ENCODE results near the gene GFRA1. TPM values are rescaled to one million over a fixed set of nuclear protein-coding genes. Genes with fewer than 3 reads are reported as not detected.

GFRA1 gene
- polyA plus RNA-seq, 3 donors = not detected

GRCh38 chr10:116027355-116027754, 245.7 kb downstream of the GFRA1 start:
- 80% methylated on average over 1 of the region's 6 CpGs for WGBS (ENCODE audit: insufficient coverage)
- Mint-ChIP-seq H3K27me3 (ENCODE audit: low read depth in 3 of 3) (no peaks in the 10 kb centered on the region), H3K27ac (no peak overlapping the region), H3K4me1 (no peaks in the 10 kb centered on the region), H3K36me3 (no peaks in the 10 kb centered on the region), H3K4me3 (no peak overlapping the region), H3K9me3 (peaks cover 0 to 16% (median 6%) of the 10 kb centered on the region in 7 donors)
- no peaks in the 10 kb centered on the region for H3K36me3 ChIP-seq (replicated peaks in 1 of 2; ENCODE audit: control insufficient read depth in 1 of 2, insufficient read depth in 2 of 2, low read length in 2 of 2)
- no peaks in the 10 kb centered on the region for H3K79me2 ChIP-seq (ENCODE audit: insufficient read depth, low read length)
- TF ChIP-seq CTCF (IDR thresholded peaks at IDR 0.05) = no peak
- H4K20me1 ChIP-seq (ENCODE audit: insufficient read depth, low read length) = no peaks in the 10 kb centered on the region
- H2AFZ ChIP-seq (ENCODE audit: insufficient read depth, low read depth, low read length, poor library complexity, severe bottlenecking) = no peak overlapping the region
- no peak overlapping the region for H3K4me3 ChIP-seq (replicated peaks in 1 of 3; ENCODE audit: low read depth in 2 of 3, low read length in 3 of 3)
- no peak overlapping the region for H3K4me2 ChIP-seq (replicated peaks; ENCODE audit: extremely low read depth, low read length, poor library complexity, severe bottlenecking)
- peaks cover 0 to 8% of the 10 kb centered on the region in 2 donors for H3K9me3 ChIP-seq (replicated peaks in 1 of 2; ENCODE audit: control insufficient read depth in 1 of 2, insufficient read depth in 1 of 2, low read length in 2 of 2)
- H3K9ac ChIP-seq (ENCODE audit: insufficient read depth, low read length, poor library complexity, severe bottlenecking) = no peak overlapping the region
- intact Hi-C loops (cut with micrococcal nuclease) = no loop called here
- DNase-seq = no peak
- no peaks in the 10 kb centered on the region for H3K27me3 ChIP-seq (ENCODE audit: control insufficient read depth in 2 of 2, insufficient read depth in 2 of 2, low read length in 2 of 2)
- H3K4me1 ChIP-seq (ENCODE audit: control insufficient read depth in 1 of 2, insufficient read depth in 2 of 2, low read length in 2 of 2) = no peaks in the 10 kb centered on the region
- no peak overlapping the region for H3K27ac ChIP-seq (ENCODE audit: low read depth in 1 of 2, low read length in 2 of 2)

GRCh38 chr10:116026725-116027124, 246.3 kb downstream of the GFRA1 start:
- H3K36me3 Mint-ChIP-seq = no peaks in the 10 kb centered on the region
- WGBS (ENCODE audit: insufficient coverage) = 83% methylated on average over 4 of the region's 6 CpGs
- intact Hi-C loops (cut with micrococcal nuclease) = no loop called here

More at GRCh38 chr10:116026725-116027124, 246.3 kb downstream of the GFRA1 start:
- no peaks in the 10 kb centered on the region for H3K27me3 Mint-ChIP-seq (ENCODE audit: low read depth in 3 of 3)
- H2AFZ ChIP-seq (ENCODE audit: insufficient read depth, low read depth, low read length, poor library complexity, severe bottlenecking) = no peak overlapping the region
- no peak overlapping the region for H3K4me3 Mint-ChIP-seq
- H3K4me2 ChIP-seq (replicated peaks; ENCODE audit: extremely low read depth, low read length, poor library complexity, severe bottlenecking) = no peak overlapping the region
- no peaks in the 10 kb centered on the region for H4K20me1 ChIP-seq (ENCODE audit: insufficient read depth, low read length)
- no peaks in the 10 kb centered on the region for H3K4me1 Mint-ChIP-seq
- H3K4me3 ChIP-seq (replicated peaks in 1 of 3; ENCODE audit: low read depth in 2 of 3, low read length in 3 of 3) = no peak overlapping the region
- no peak for TF ChIP-seq CTCF (IDR thresholded peaks at IDR 0.05)
- no peaks in the 10 kb centered on the region for H3K79me2 ChIP-seq (ENCODE audit: insufficient read depth, low read length)
- H3K9me3 ChIP-seq (replicated peaks in 1 of 2; ENCODE audit: control insufficient read depth in 1 of 2, insufficient read depth in 1 of 2, low read length in 2 of 2) = peaks cover 0 to 8% of the 10 kb centered on the region in 2 donors
- H3K9me3 Mint-ChIP-seq = peaks cover 0 to 13% (median 2%) of the 10 kb centered on the region in 7 donors
- H3K27ac ChIP-seq (ENCODE audit: low read depth in 1 of 2, low read length in 2 of 2) = no peak overlapping the region
- H3K36me3 ChIP-seq (replicated peaks in 1 of 2; ENCODE audit: control insufficient read depth in 1 of 2, insufficient read depth in 2 of 2, low read length in 2 of 2) = no peaks in the 10 kb centered on the region
- H3K4me1 ChIP-seq (ENCODE audit: control insufficient read depth in 1 of 2, insufficient read depth in 2 of 2, low read length in 2 of 2) = no peaks in the 10 kb centered on the region
- no peak for DNase-seq
- H3K27ac Mint-ChIP-seq = no peak overlapping the region
- H3K27me3 ChIP-seq (ENCODE audit: control insufficient read depth in 2 of 2, insufficient read depth in 2 of 2, low read length in 2 of 2) = no peaks in the 10 kb centered on the region
- no peak overlapping the region for H3K9ac ChIP-seq (ENCODE audit: insufficient read depth, low read length, poor library complexity, severe bottlenecking)

All from CD14-positive monocyte (primary cell).